SK-N-MC (cell line): Measurements from ENCODE around the gene DOCK4.

ENCODE experiments used
- DNase-seq: peaks from one replicate; pipeline ENCODE4 v3.0.0-alpha.2; 2011; ENCODE audit warnings: low read depth, low spot score
- H3K27ac ChIP-seq: fragments of 200-600 bp; sonication (generic); 2 replicates; pipeline ENCODE4 v1.5.1; 2016; ENCODE audit warnings: mixed run types
- H3K36me3 ChIP-seq: fragments of 200-600 bp; sonication (generic); 2 replicates; pipeline ENCODE4 v1.6.1; 2017; ENCODE audit warnings: antibody characterized with exemption, low read length, mixed read lengths; ENCODE audit not compliant: insufficient read depth
- H3K4me3 ChIP-seq: fragments of 200-600 bp; sonication (generic); 2 replicates; pipeline ENCODE4 v1.5.1; 2016
- H3K9ac ChIP-seq: fragments of 200-600 bp; sonication (generic); 2 replicates; pipeline ENCODE4 v1.8.0; 2017; ENCODE audit warnings: mixed run types, mixed read lengths; ENCODE audit not compliant: insufficient read length
- H3K9me3 ChIP-seq: fragments of 200-600 bp; sonication (generic); 2 replicates; pipeline ENCODE4 v1.6.1; 2017; ENCODE audit warnings: low read depth, mild to moderate bottlenecking, antibody characterized with exemption, low read length, moderate library complexity, mixed read lengths
- EZH2 ChIP-seq: fragments of 200-600 bp; sonication (generic); IDR thresholded peaks from one replicate; pipeline ENCODE4 v1.6.1; 2017; ENCODE audit warnings: antibody characterized with exemption
- FOXP2 ChIP-seq: optimal IDR thresholded peaks from 2 replicates; pipeline ENCODE3; 2011; ENCODE audit warnings: mild to moderate bottlenecking, moderate library complexity; ENCODE audit not compliant: insufficient read depth; ENCODE audit errors: extremely low read length, control extremely low read depth
- POLR2AphosphoS5 ChIP-seq: IDR thresholded peaks from 2 replicates; pipeline ENCODE4 v1.6.1; 2012; ENCODE audit warnings: mild to moderate bottlenecking, low read depth, low read length, borderline replicate concordance

The DOCK4 gene

DNA sequence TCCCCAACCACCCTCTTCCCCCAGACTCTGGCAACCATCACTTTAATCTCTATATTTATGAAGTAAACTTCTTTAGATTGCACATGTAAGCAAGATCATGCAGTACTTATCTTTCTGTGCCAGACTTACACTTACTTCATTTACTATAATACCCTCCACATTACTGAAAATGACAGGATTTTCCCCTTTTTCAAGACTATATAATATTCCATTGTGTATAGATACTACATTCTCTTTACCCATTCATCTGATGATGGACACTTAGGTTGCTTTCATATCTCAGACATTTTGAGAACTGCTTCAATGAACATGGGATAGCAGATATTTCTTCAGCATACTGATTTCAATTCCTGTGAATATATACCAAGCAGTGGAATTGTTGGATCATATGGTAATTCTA, 4.4 kb downstream of the DOCK4 start:
- Histone ChIP-seq H3K9me3 (no peaks in the 10 kb centered on the region), H3K27ac (no peak overlapping the region), H3K36me3 (no peaks in the 10 kb centered on the region), H3K9ac (no peak overlapping the region), H3K4me3 (no peak overlapping the region)
- TF ChIP-seq FOXP2 (no peak), EZH2 (no peak), POLR2AphosphoS5 (no peak)
- DNase-seq, result no peak

DNA sequence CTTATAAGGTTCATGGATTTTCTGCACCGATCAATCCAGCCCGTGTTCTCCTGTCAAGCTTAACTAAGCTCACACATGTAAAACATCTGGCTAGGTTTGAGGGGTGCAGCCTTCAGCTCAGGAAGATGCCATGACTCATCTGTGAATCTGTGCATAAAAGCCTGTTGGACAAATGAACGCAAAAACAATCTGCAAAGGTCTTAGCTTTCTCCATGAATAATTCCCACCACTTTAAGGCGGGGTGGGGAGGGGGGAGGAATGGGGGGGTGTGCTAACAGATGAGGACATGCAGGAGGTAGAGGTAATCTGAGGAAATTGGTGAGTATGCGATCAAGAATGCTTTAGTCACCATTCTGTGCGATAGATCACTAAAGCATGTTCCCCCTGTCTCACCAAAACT, 4.8 kb downstream of the DOCK4 start:
- DNase-seq, result no peak
- no peaks in the 10 kb centered on the region for H3K36me3 ChIP-seq
- H3K4me3 ChIP-seq, result no peak overlapping the region
- TF ChIP-seq POLR2AphosphoS5 (no peak), EZH2 (no peak), FOXP2 (no peak)
- H3K9ac ChIP-seq, result no peak overlapping the region
- H3K27ac ChIP-seq, result no peak overlapping the region
- H3K9me3 ChIP-seq, result no peaks in the 10 kb centered on the region

DNA sequence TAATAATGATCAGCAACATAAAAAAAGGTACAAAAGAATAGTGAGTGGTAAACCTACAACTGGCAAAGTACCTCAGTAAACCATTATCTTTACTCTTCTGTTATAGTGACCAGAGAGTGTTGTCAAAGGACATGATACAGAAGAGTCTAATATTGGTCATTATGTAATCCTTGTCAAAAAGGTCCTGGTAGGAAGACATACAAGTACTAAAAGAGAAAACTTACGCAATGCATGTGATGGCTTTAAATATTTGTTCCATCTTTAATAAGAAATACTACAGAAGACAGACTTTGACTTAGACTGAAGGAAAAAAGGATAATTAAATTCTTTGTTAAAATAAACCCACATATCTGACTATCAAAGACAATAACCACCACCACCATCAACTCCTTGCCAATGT, 6.5 kb downstream of the DOCK4 start:
- DNase-seq, result no peak
- Histone ChIP-seq H3K4me3 (no peak overlapping the region), H3K9ac (no peak overlapping the region), H3K36me3 (no peaks in the 10 kb centered on the region), H3K9me3 (no peaks in the 10 kb centered on the region), H3K27ac (no peak overlapping the region)
- TF ChIP-seq FOXP2, result no peak
- no peak for TF ChIP-seq EZH2
- no peak for TF ChIP-seq POLR2AphosphoS5

DNA sequence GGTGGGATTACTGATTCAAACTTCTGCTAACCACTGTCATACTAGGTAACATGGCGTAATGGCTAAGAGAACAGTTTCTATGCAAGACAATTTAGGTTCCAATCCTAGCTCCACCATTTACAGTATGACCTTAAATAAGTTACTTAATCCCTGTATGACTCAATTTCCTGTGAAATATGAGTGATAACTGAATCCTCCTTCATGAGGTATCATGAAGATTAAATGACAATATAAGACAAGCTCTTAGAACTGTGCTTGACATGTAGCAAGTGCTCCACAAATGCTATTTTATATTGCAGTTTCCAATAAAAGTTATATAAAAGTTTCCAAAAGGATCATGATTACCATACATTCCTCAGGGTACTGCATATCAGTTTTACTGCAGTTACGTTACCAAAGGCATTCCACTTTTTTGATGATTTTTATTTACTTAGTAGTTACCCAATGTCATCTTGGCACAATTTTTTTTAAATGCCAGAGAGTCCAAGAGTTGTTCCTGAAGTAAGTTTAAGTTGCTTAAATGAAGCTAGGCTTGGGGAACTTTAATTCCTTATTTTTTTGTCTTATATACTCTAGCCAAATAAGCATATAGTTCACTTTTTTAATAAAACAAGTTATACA, 7.1 kb downstream of the DOCK4 start:
- Histone ChIP-seq H3K27ac (no peak overlapping the region), H3K9me3 (no peaks in the 10 kb centered on the region), H3K4me3 (peak overlapping the region; percentile 13; the same call in 1 of the 2 replicates), H3K36me3 (no peaks in the 10 kb centered on the region), H3K9ac (no peak overlapping the region)
- TF ChIP-seq EZH2 (no peak), POLR2AphosphoS5 (no peak), FOXP2 (no peak)
- no peak for DNase-seq

DNA sequence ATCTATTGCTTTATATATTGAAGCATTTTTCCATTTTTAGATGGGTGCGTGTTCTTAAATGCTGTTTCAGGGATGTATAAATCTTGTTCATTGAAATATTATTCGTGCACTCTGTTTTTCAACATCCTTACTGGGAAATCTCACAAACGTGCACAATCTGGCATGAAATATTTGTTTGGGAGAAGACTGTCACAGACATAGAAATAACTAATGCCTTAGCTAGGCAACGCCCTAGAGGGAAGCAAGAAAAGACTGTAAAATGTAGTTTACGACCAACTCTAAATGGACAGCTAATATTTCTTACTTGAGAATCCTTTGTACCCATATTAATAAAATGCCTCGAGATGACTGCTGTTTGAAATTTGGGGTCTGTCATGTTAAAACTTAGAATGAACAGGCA, 8.9 kb downstream of the DOCK4 start:
- no peaks in the 10 kb centered on the region for H3K36me3 ChIP-seq
- TF ChIP-seq FOXP2, result no peak
- TF ChIP-seq EZH2, result no peak
- no peak for TF ChIP-seq POLR2AphosphoS5
- H3K9me3 ChIP-seq, result no peaks in the 10 kb centered on the region
- no peak for DNase-seq
- no peak overlapping the region for H3K27ac ChIP-seq
- no peak overlapping the region for H3K4me3 ChIP-seq
- H3K9ac ChIP-seq, result no peak overlapping the region

DNA sequence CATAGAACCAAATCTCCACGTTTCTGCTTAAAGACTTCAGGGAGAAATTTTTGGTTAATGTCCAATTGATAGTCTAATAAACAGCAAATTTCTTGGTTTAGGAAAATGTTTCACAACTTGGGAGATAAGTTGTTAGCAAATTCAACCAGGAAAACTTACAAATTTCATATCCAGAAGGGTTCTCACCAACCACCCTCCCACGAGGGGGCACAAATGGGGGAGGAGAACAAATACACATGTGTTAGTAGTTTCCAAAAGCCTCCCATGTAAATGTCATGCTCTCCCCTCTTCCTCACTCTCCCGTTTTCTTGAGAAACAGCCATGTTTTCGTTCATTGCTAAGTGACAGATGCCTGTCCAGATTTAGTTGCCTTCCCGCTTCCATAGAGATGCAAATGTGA, 10.5 kb downstream of the DOCK4 start:
- TF ChIP-seq EZH2, result no peak
- no peak for TF ChIP-seq FOXP2
- no peak for TF ChIP-seq POLR2AphosphoS5
- no peaks in the 10 kb centered on the region for H3K9me3 ChIP-seq

DNA sequence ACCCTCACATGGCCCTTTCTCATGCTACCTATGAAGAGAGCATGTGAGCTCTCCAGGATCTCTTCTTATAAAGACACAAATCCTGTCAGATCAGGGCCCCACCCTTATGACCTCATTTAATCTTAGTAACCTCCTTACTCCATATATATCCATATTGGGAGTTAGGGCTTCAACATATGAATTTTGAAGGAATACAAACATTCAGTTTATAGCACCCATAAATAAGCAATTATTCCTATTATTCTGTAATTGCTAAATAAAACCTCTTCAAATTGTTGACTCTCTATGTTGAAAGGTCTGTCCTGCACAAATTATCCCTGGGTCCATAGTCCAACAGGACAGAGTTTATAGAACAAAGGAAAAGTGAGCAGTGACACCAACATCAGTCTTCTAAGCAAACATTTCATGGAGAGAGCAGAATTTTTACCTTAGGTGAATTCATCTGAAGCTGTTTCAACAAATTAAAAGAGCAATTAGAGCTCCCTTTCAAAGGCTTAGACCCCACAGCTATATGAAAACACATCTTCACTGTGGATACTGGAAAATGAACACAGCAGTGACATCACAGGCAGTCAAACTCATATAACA, 12.2 kb downstream of the DOCK4 start:
- no peak for DNase-seq

More for the DNA sequence above, 10.5 kb downstream of the DOCK4 start:
- Histone ChIP-seq H3K9ac (no peak overlapping the region), H3K27ac (no peak overlapping the region), H3K36me3 (no peaks in the 10 kb centered on the region), H3K4me3 (no peak overlapping the region)
- DNase-seq, result no peak

DNA sequence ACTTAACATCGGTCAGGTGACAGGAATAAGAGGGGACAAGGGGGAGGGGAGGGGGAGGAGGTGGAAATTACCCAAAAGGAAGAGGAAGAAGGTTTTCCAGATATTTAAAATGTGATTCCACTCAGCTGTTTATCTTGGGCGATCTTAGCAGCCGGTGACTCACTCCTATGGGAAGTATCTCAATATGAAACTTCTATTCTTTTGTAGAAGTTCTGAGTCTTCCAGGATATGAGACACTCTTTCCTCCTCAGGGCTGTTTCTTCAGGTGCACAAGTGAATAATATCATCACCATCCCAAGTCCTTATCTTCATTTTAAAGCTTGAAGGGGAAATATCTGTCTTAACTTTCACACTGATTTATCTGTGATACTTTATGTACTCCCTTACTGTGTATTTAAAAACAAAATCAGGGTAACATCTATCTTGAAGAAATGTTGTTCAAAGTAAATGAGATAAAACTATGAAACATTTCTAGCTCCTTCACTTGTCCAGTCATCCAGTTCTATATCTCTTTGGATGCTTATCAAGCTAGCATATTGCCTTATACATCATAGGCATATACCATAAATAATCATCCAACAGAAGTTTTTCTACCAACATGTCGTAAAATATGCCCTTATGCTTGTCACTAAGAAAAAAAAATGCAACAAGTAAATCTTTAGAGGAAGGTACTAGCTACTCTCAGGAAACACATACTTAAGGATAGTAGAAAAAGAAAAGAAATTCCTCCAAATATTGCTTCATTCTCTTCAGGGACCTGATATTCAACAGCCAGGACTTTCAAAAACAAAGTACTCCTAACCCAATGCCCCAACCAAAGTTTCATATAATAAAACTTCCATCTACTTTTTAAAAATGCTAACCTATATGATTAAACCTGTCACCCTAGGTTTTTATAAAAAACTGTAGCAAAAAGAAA, 13.7 kb downstream of the DOCK4 start:
- TF ChIP-seq EZH2 (no peak), FOXP2 (no peak)
- H3K36me3 ChIP-seq, result no peaks in the 10 kb centered on the region
- H3K27ac ChIP-seq, result no peak overlapping the region
- no peak overlapping the region for H3K9ac ChIP-seq
- no peak for DNase-seq
- no peaks in the 10 kb centered on the region for H3K9me3 ChIP-seq
- no peak overlapping the region for H3K4me3 ChIP-seq

More for the DNA sequence above, 12.2 kb downstream of the DOCK4 start:
- H3K27ac ChIP-seq, result no peak overlapping the region
- TF ChIP-seq EZH2 (no peak), FOXP2 (no peak), POLR2AphosphoS5 (no peak)
- H3K9me3 ChIP-seq, result no peaks in the 10 kb centered on the region
- no peak overlapping the region for H3K9ac ChIP-seq
- no peaks in the 10 kb centered on the region for H3K36me3 ChIP-seq
- no peak overlapping the region for H3K4me3 ChIP-seq
